ENCODE data around the gene SLC41A2. TPM values are rescaled to one million over a fixed set of nuclear protein-coding genes. Genes with fewer than 3 reads are reported as not detected.

SLC41A2 gene
- total RNA-seq, 1 experiment from 2014 or later = 14.6 TPM

DNA sequence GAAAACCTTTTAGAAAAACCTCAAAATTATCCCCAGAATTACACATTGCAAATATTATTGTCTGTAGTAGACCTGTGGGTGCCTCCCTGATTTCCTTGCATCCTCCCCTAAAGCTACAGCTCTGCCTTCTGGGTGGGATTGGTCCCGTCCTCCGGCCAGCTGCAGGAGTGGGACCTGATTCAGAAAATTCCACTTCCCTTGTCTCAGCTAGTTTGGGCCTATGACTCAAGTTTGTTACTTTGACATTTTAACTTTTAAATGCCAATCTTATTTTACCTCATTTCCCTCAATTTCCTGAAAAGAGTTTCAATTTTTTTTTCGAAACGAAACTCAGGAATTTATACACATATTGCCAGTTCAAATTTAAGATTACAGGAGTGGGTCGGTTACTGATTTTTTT lies 13.2 kb upstream of the SLC41A2 start:
- intact Hi-C loops (cut with micrococcal nuclease) = no loop called here
- TF ChIP-seq, protein P1, sequence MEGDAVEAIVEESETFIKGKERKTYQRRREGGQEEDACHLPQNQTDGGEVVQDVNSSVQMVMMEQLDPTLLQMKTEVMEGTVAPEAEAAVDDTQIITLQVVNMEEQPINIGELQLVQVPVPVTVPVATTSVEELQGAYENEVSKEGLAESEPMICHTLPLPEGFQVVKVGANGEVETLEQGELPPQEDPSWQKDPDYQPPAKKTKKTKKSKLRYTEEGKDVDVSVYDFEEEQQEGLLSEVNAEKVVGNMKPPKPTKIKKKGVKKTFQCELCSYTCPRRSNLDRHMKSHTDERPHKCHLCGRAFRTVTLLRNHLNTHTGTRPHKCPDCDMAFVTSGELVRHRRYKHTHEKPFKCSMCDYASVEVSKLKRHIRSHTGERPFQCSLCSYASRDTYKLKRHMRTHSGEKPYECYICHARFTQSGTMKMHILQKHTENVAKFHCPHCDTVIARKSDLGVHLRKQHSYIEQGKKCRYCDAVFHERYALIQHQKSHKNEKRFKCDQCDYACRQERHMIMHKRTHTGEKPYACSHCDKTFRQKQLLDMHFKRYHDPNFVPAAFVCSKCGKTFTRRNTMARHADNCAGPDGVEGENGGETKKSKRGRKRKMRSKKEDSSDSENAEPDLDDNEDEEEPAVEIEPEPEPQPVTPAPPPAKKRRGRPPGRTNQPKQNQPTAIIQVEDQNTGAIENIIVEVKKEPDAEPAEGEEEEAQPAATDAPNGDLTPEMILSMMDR (IDR thresholded peaks at IDR 0.05; ENCODE audit: unreplicated experiment) = no peak
- no peaks in the 10 kb centered on the region for H3K27me3 Mint-ChIP-seq (ENCODE audit: insufficient read depth, unreplicated experiment)
- ChIA-PET CTCF (interaction anchor here (0.7 to 2.2 kb wide), 3 partner anchors 11 to 273 kb away, joined by 3 to 7 read pairs (median 4); no protein-coding TSS in a partner anchor), POLR2A (interaction anchor here (0.6 kb wide), 1 partner anchor 112 kb away, joined by 3 read pairs; no protein-coding TSS in a partner anchor)
- no peak for DNase-seq (ENCODE audit: unreplicated experiment)
- no peak overlapping the region for H3K27ac Mint-ChIP-seq (ENCODE audit: low read depth, unreplicated experiment)
- H3K4me1 Mint-ChIP-seq (ENCODE audit: insufficient read depth, unreplicated experiment) = peaks cover 7% of the 10 kb centered on the region
- no peaks in the 10 kb centered on the region for H3K9me3 Mint-ChIP-seq (ENCODE audit: unreplicated experiment)
- BruUV-seq (replicated peaks) = no TSS peak
- H3K36me3 Mint-ChIP-seq (ENCODE audit: insufficient read depth, unreplicated experiment) = no peaks in the 10 kb centered on the region
- H3K4me3 Mint-ChIP-seq (ENCODE audit: unreplicated experiment) = no peak overlapping the region

GRCh38 chr12:104969343-104969742 lies 11.3 kb upstream of the SLC41A2 start:
- ChIA-PET CTCF (interaction anchor here (0.7 to 2.1 kb wide), 2 partner anchors 10 to 512 kb away, joined by 3 to 7 read pairs; no protein-coding TSS in a partner anchor), POLR2A (interaction anchor here (0.7 kb wide), 1 partner anchor 380 kb away, joined by 3 read pairs; no protein-coding TSS in a partner anchor)
- no peak overlapping the region for H3K4me3 Mint-ChIP-seq (ENCODE audit: unreplicated experiment)

DNA sequence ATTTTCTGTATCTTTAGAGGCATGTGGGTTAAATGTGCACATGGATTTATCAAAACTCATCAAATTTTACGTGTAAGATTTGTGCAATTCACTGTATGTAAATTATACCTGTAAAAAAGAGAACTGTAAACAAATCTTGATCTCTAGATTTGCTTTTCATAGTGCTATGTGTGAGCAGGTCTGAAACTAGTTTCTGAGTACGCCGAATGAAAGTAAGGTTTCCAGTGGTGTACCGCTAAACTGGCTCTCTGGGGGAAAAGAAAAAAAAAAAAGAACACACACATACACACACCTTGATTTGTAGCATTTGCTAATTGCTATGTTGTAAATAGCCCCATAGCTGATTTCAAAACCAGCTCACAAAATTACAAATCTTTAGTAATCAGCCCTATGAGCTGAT lies 8.6 kb upstream of the SLC41A2 start:
- intact Hi-C loops (cut with micrococcal nuclease) = no loop called here
- Mint-ChIP-seq H3K36me3 (ENCODE audit: insufficient read depth, unreplicated experiment) (no peaks in the 10 kb centered on the region), H3K27me3 (ENCODE audit: insufficient read depth, unreplicated experiment) (no peaks in the 10 kb centered on the region), H3K9me3 (ENCODE audit: unreplicated experiment) (no peaks in the 10 kb centered on the region), H3K4me3 (ENCODE audit: unreplicated experiment) (no peak overlapping the region), H3K27ac (ENCODE audit: low read depth, unreplicated experiment) (no peak overlapping the region), H3K4me1 (ENCODE audit: insufficient read depth, unreplicated experiment) (no peaks in the 10 kb centered on the region)
- ChIA-PET POLR2A (interaction anchor here (1.3 kb wide), 1 partner anchor 9 kb away, joined by 3 read pairs; no protein-coding TSS in a partner anchor), CTCF (interaction anchor here (0.6 to 0.8 kb wide), 2 partner anchors 87 to 508 kb away, joined by 3 read pairs; no protein-coding TSS in a partner anchor)
- DNase-seq (ENCODE audit: unreplicated experiment) = no peak
- BruUV-seq (replicated peaks) = no TSS peak
- TF ChIP-seq, protein P1 (IDR thresholded peaks at IDR 0.05; ENCODE audit: unreplicated experiment) = no peak

More at GRCh38 chr12:104969343-104969742, 11.3 kb upstream of the SLC41A2 start:
- no peaks in the 10 kb centered on the region for H3K27me3 Mint-ChIP-seq (ENCODE audit: insufficient read depth, unreplicated experiment)
- no peak overlapping the region for H3K27ac Mint-ChIP-seq (ENCODE audit: low read depth, unreplicated experiment)
- no peaks in the 10 kb centered on the region for H3K4me1 Mint-ChIP-seq (ENCODE audit: insufficient read depth, unreplicated experiment)
- TF ChIP-seq, protein P1 (IDR thresholded peaks at IDR 0.05; ENCODE audit: unreplicated experiment) = no peak
- no peak for DNase-seq (ENCODE audit: unreplicated experiment)
- H3K9me3 Mint-ChIP-seq (ENCODE audit: unreplicated experiment) = no peaks in the 10 kb centered on the region
- BruUV-seq (replicated peaks) = no TSS peak
- intact Hi-C loops (cut with micrococcal nuclease) = no loop called here
- no peaks in the 10 kb centered on the region for H3K36me3 Mint-ChIP-seq (ENCODE audit: insufficient read depth, unreplicated experiment)

DNA sequence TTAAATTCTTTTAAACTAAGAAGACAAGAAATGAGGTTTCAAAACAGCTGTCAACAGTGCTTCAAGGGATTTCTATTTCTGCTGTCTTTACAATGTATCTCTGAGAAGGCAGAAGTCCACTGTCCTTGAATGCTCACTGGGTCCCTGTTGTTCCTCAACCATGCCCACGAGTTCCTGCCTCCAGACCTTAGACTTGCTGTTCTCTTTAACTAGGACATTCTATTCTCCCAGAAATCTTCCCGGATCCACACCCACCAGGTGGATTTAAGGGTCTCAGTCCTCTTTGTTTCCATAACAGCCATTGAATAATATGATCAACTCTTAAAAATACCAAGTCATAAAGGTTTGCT lies 6.7 kb upstream of the SLC41A2 start:
- ChIA-PET POLR2A (no interaction called here), CTCF (no interaction called here)
- Mint-ChIP-seq H3K36me3 (ENCODE audit: insufficient read depth, unreplicated experiment) (no peaks in the 10 kb centered on the region), H3K4me3 (ENCODE audit: unreplicated experiment) (no peak overlapping the region), H3K27ac (ENCODE audit: low read depth, unreplicated experiment) (no peak overlapping the region), H3K4me1 (ENCODE audit: insufficient read depth, unreplicated experiment) (peaks cover 5% of the 10 kb centered on the region), H3K9me3 (ENCODE audit: unreplicated experiment) (no peaks in the 10 kb centered on the region), H3K27me3 (ENCODE audit: insufficient read depth, unreplicated experiment) (no peaks in the 10 kb centered on the region)
- intact Hi-C loops (cut with micrococcal nuclease) = no loop called here
- DNase-seq (ENCODE audit: unreplicated experiment) = no peak
- TF ChIP-seq, protein P1 (IDR thresholded peaks at IDR 0.05; ENCODE audit: unreplicated experiment) = no peak
- BruUV-seq (replicated peaks) = no TSS peak

Measured in MCF 10A (cell line).